Keratinocyte (primary cell): ENCODE measurements around the gene ACMSD. TPM values are rescaled to one million over a fixed set of nuclear protein-coding genes. Genes with fewer than 3 reads are reported as not detected.

Experiments used
- DNase-seq: peaks from one replicate; pipeline ENCODE4 v3.0.0-alpha.2; 2011; ENCODE audit warnings: low read depth, missing footprints, low spot score
- FAIRE-seq: peaks from 2 replicates; lab custom pipeline; 2011; peaks lifted over from hg19 to GRCh38; lab: Jason Lieb, UNC
- H2AFZ ChIP-seq: 2 replicates; pipeline ENCODE4 v1.6.0; 2012; ENCODE audit warnings: low read length, control low read depth, inconsistent platforms; ENCODE audit not compliant: control insufficient read depth
- H3K27ac ChIP-seq: 2 replicates; pipeline ENCODE4 v1.5.1; 2011; ENCODE audit warnings: low read length; ENCODE audit not compliant: control insufficient read depth, insufficient read depth
- H3K27me3 ChIP-seq: 3 replicates; pipeline ENCODE4 v1.6.0; 2011; ENCODE audit warnings: low read length; ENCODE audit not compliant: control insufficient read depth, insufficient read depth; ENCODE audit errors: extremely low read depth
- H3K36me3 ChIP-seq, 2 experiments: 2 replicates in 1 of 2; 3 replicates in 1 of 2; pipeline ENCODE4 v1.5.1; 2011; ENCODE audit warnings: low read length in 2 of 2, mild to moderate bottlenecking in 1 of 2; ENCODE audit not compliant: control insufficient read depth in 2 of 2, insufficient read depth in 2 of 2; ENCODE audit errors: extremely low read depth in 1 of 2
- H3K4me1 ChIP-seq: 3 replicates; pipeline ENCODE4 v1.5.1; 2011; ENCODE audit warnings: low read length; ENCODE audit not compliant: control insufficient read depth, insufficient read depth; ENCODE audit errors: extremely low read depth
- H3K4me2 ChIP-seq: 3 replicates; pipeline ENCODE4 v1.6.0; 2011; ENCODE audit warnings: low read depth, low read length; ENCODE audit not compliant: control insufficient read depth, insufficient read depth; ENCODE audit errors: extremely low read depth
- H3K4me3 ChIP-seq, 3 experiments: fragments of 200-600 bp in 1 of 3; sonication (generic) in 1 of 3; 2 replicates in 2 of 3; 3 replicates in 1 of 3; pipeline ENCODE4 v1.5.1; 2011 to 2016; ENCODE audit warnings: low read length in 3 of 3, mild to moderate bottlenecking in 3 of 3, control low read depth in 2 of 3, inconsistent platforms in 1 of 3, low read depth in 1 of 3, mixed read lengths in 1 of 3, mixed run types in 1 of 3, moderate library complexity in 1 of 3; ENCODE audit not compliant: control insufficient read depth in 2 of 3, insufficient read depth in 2 of 3; ENCODE audit errors: extremely low read depth in 1 of 3
- H3K79me2 ChIP-seq: 2 replicates; pipeline ENCODE4 v1.6.0; 2012; ENCODE audit warnings: low read length; ENCODE audit not compliant: control insufficient read depth, insufficient read depth
- H3K9ac ChIP-seq: 3 replicates; pipeline ENCODE4 v1.6.0; 2011; ENCODE audit warnings: low read length; ENCODE audit not compliant: control insufficient read depth, insufficient read depth; ENCODE audit errors: extremely low read depth
- H3K9me1 ChIP-seq: 3 replicates; pipeline ENCODE4 v1.6.0; 2011; ENCODE audit warnings: low read length; ENCODE audit not compliant: control insufficient read depth, insufficient read depth; ENCODE audit errors: extremely low read depth
- H3K9me3 ChIP-seq: 2 replicates; pipeline ENCODE4 v1.5.1; 2012; ENCODE audit warnings: low read depth, low read length; ENCODE audit not compliant: control insufficient read depth
- H4K20me1 ChIP-seq: 3 replicates; pipeline ENCODE4 v1.6.0; 2011; ENCODE audit warnings: low read length; ENCODE audit not compliant: control insufficient read depth, insufficient read depth; ENCODE audit errors: extremely low read depth
- EZH2 ChIP-seq: IDR thresholded peaks from one replicate; pipeline ENCODE4 v1.6.1; 2012; ENCODE audit warnings: inconsistent platforms, mild to moderate bottlenecking, low read length, moderate library complexity
- dilution Hi-C: fragments of 300-500 bp; cut with MboI; formaldehyde crosslinking; loops from one replicate; pipeline ENCODE4 v1.7.0; 2020; ENCODE audit warnings: low sequenced_read_pairs; ENCODE audit not compliant: extremely low pct_ligation_motif_present
- polyA plus RNA-seq, 5 experiments: library from polyadenylated mRNA; depleted of rRNA in 3 of 5; stranded (reverse) in 3 of 5; stranded (forward) in 1 of 5; unstranded in 1 of 5; fragments of >200 nt; gene quantifications; 1 replicate in 1 of 5; 2 replicates in 3 of 5; 3 replicates in 1 of 5; pipeline versions ENCODE4 v1.2.1 to v1.2.3, GENCODE V29; 2011 to 2012; ENCODE audit warnings: missing spikeins in 2 of 5, low read depth in 1 of 5, low replicate concordance in 1 of 5
- TF ChIP-seq, protein P1 (sequence below), 3 experiments: IDR thresholded peaks in 1 of 3; conservative IDR thresholded peaks in 1 of 3; optimal IDR thresholded peaks in 1 of 3; 2 replicates in 2 of 3; 3 replicates in 1 of 3; pipeline versions ENCODE3 to v1.5.1; 2011; ENCODE audit warnings: low read length in 3 of 3, mild to moderate bottlenecking in 3 of 3, moderate library complexity in 2 of 3, control low read depth in 1 of 3, inconsistent platforms in 1 of 3; ENCODE audit not compliant: insufficient read depth in 2 of 3; ENCODE audit errors: extremely low read depth in 1 of 3

ACMSD gene
- polyA plus RNA-seq, 1 donor (not counting 4 experiments of a cell fraction or from before 2014, with no cell fraction given), result not detected

DNA sequence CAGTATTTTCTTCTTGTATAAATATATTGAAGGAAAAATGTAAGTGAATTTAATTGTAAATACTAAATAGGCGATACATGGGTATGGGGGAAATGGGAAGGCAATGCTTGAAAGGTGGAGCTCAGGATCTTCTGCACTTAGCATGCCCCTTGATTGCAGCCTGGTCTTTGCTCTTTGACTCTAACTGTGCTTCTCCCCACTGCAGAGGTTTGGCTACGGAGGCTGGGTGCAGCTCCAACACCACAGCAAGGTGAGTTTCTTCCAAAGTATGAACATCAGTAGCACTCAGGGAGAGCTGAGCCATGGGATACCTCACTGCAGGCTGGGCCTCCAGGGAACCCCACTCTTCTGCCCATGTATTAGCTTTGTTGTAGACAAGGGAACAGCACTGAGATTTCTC is 6.6 kb downstream of the ACMSD start:
- dilution Hi-C loops, result no loop called here
- peaks cover 4% of the 10 kb centered on the region for H3K4me1 ChIP-seq
- DNase-seq (no peak), FAIRE-seq (no peak)
- H3K9me1 ChIP-seq, result no peaks in the 10 kb centered on the region
- H3K4me2 ChIP-seq, result no peak overlapping the region
- no peak overlapping the region for H3K4me3 ChIP-seq
- no peak overlapping the region for H3K27ac ChIP-seq
- H4K20me1 ChIP-seq, result no peaks in the 10 kb centered on the region
- no peaks in the 10 kb centered on the region for H3K79me2 ChIP-seq
- H3K9ac ChIP-seq, result no peak overlapping the region
- H2AFZ ChIP-seq, result no peak overlapping the region
- H3K27me3 ChIP-seq, result no peaks in the 10 kb centered on the region
- no peaks in the 10 kb centered on the region for H3K36me3 ChIP-seq
- TF ChIP-seq EZH2, result no peak
- TF ChIP-seq, protein P1, sequence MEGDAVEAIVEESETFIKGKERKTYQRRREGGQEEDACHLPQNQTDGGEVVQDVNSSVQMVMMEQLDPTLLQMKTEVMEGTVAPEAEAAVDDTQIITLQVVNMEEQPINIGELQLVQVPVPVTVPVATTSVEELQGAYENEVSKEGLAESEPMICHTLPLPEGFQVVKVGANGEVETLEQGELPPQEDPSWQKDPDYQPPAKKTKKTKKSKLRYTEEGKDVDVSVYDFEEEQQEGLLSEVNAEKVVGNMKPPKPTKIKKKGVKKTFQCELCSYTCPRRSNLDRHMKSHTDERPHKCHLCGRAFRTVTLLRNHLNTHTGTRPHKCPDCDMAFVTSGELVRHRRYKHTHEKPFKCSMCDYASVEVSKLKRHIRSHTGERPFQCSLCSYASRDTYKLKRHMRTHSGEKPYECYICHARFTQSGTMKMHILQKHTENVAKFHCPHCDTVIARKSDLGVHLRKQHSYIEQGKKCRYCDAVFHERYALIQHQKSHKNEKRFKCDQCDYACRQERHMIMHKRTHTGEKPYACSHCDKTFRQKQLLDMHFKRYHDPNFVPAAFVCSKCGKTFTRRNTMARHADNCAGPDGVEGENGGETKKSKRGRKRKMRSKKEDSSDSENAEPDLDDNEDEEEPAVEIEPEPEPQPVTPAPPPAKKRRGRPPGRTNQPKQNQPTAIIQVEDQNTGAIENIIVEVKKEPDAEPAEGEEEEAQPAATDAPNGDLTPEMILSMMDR (optimal IDR thresholded peaks at IDR 0.05 in 1 of 3, IDR thresholded peaks at IDR 0.05 in 1 of 3, conservative IDR thresholded peaks at IDR 0.05 in 1 of 3; ENCODE audit: extremely low read depth in 1 of 3, insufficient read depth in 2 of 3, low read length in 3 of 3), result no peak
- H3K9me3 ChIP-seq, result no peaks in the 10 kb centered on the region

DNA sequence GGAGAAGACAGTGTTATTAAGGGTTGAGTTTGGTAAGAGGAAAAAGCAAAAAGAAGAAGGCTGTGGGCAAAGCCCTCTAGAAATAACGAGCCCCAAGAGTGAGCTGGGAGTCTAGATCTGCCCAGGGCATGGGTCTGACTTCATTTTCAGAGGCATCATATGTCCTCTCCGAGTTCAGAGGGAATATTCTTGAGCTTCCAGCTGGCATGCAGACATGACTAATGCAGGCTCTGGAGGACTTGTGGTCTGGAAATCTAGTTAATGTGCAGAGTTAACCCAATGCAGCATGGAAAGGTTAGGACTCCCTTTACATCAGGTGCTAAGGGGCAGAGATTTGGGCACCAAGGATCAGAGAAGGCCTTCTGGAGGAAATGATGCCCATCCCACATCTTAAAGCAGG is 7.3 kb downstream of the ACMSD start:
- TF ChIP-seq, protein P1 (optimal IDR thresholded peaks at IDR 0.05 in 1 of 3, IDR thresholded peaks at IDR 0.05 in 1 of 3, conservative IDR thresholded peaks at IDR 0.05 in 1 of 3; ENCODE audit: extremely low read depth in 1 of 3, insufficient read depth in 2 of 3, low read length in 3 of 3), result no peak
- no peak for TF ChIP-seq EZH2
- Histone ChIP-seq H4K20me1 (no peaks in the 10 kb centered on the region), H3K79me2 (no peaks in the 10 kb centered on the region), H3K27me3 (no peaks in the 10 kb centered on the region), H3K4me1 (peaks cover 4% of the 10 kb centered on the region), H3K9ac (no peak overlapping the region), H3K9me3 (no peaks in the 10 kb centered on the region), H3K27ac (no peak overlapping the region), H3K36me3 (no peaks in the 10 kb centered on the region), H2AFZ (no peak overlapping the region), H3K4me2 (no peak overlapping the region), H3K4me3 (no peak overlapping the region), H3K9me1 (no peaks in the 10 kb centered on the region)
- FAIRE-seq (no peak), DNase-seq (no peak)
- dilution Hi-C loops, result no loop called here
